Lung (tissue), 12 donors: ENCODE measurements around the gene SLC12A3. TPM values are rescaled to one million over a fixed set of nuclear protein-coding genes. Genes with fewer than 3 reads are reported as not detected.
A peak's percentile ranks its signal among the peaks of the same experiment; 100 is the strongest.

Experiments used
- ATAC-seq: fragments of 200-7000 bp; cut with Tn5 transposase; one replicate; pipeline ENCODE4 v1.9.1; 2020; ENCODE audit warnings: moderate number of reproducible peaks; ENCODE audit not compliant: insufficient read depth, low FRiP score
- DNase-seq, 3 donors: peaks; one replicate each; pipeline ENCODE4 v3.0.0-alpha.2; 2013 to 2017
- H3K27ac ChIP-seq, 2 donors: one replicate each; pipeline ENCODE4 v1.5.1; 2013; ENCODE audit warnings: mild to moderate bottlenecking in 2 of 2, moderate library complexity in 2 of 2, control low read depth in 1 of 2, inconsistent platforms in 1 of 2, low read depth in 1 of 2, low read length in 1 of 2
- H3K27me3 ChIP-seq, 3 donors: one replicate each; pipeline ENCODE4 v1.5.1; 2013; ENCODE audit warnings: low read length in 2 of 3; ENCODE audit not compliant: control insufficient read depth in 3 of 3, insufficient read depth in 3 of 3
- H3K36me3 ChIP-seq, 4 donors: one replicate each; pipeline ENCODE4 v1.5.1; 2013; ENCODE audit warnings: low read length in 4 of 4, mild to moderate bottlenecking in 1 of 4, moderate library complexity in 1 of 4; ENCODE audit not compliant: control insufficient read depth in 4 of 4, insufficient read depth in 4 of 4
- H3K4me1 ChIP-seq, 5 donors: one replicate each; pipeline ENCODE4 v1.5.1; 2013; ENCODE audit warnings: low read length in 5 of 5, mild to moderate bottlenecking in 2 of 5, moderate library complexity in 1 of 5; ENCODE audit not compliant: control insufficient read depth in 5 of 5, insufficient read depth in 5 of 5
- H3K4me3 ChIP-seq: one replicate; pipeline ENCODE4 v1.5.1; 2013; ENCODE audit warnings: mild to moderate bottlenecking, control low read depth, moderate library complexity
- H3K9ac ChIP-seq, 2 donors: one replicate each; pipeline ENCODE4 v1.5.1; 2013; ENCODE audit warnings: low read length in 2 of 2, control low read depth in 1 of 2; ENCODE audit not compliant: insufficient read depth in 1 of 2
- H3K9me3 ChIP-seq, 4 donors: one replicate each; pipeline ENCODE4 v1.5.1; 2013; ENCODE audit warnings: low read length in 3 of 4, mild to moderate bottlenecking in 1 of 4, moderate library complexity in 1 of 4; ENCODE audit not compliant: control insufficient read depth in 4 of 4, insufficient read depth in 3 of 4
- CTCF ChIP-seq: IDR thresholded peaks from 2 replicates; pipeline ENCODE4 v1.5.1; 2012; ENCODE audit warnings: mild to moderate bottlenecking; ENCODE audit errors: control extremely low read depth, extremely low read depth
- WGBS, 2 donors: extraction: QIAGEN DNeasy Blood & Tissue Kit; methylation state at CpG; one replicate each; pipeline ENCODE4 v1.1.7; 2013; 5-methylcytosine and 5-hydroxymethylcytosine counted together
- polyA plus RNA-seq, 2 donors: library from polyadenylated mRNA; stranded (reverse); fragments of 200-250 nt; gene quantifications; one replicate each; pipeline ENCODE4 v1.2.1, GENCODE V29; 2013
- total RNA-seq, 2 donors: library from RNA; depleted of rRNA in 1 of 2; stranded (reverse); fragments of >200 nt in 1 of 2; gene quantifications; one replicate each; pipeline ENCODE4 v1.2.1, GENCODE V29; 2014 to 2021
- donor health status: control.
- donor health status: control.
- donor health status: Bipolar disorder and iron deficiency.
- donor health status: healthy.
- donor health status: DM: yes; HTN: yes; CAD: no.

The SLC12A3 gene
- total and polyA plus RNA-seq, 4 donors = 0.04 to 0.07 TPM; not detected in 2

- H3K27ac ChIP-seq = no peak overlapping the region
- TF ChIP-seq CTCF = no peak
- no peak overlapping the region for H3K9ac ChIP-seq
- H3K9me3 ChIP-seq = no peaks in the 10 kb centered on the region
- 58 to 60% methylated on average over 15 of the region's 15 CpGs for whole genome bisulfite sequencing, 2 donors
- peaks cover 0 to 5% (median under 1%) of the 10 kb centered on the region in 4 donors for H3K36me3 ChIP-seq
- no peak overlapping the region for H3K4me3 ChIP-seq
- peak in 1 of 3 donors; percentile 45 for DNase-seq
- no peaks in the 10 kb centered on the region for H3K4me1 ChIP-seq
- peak; percentile 29 for ATAC-seq
- H3K27me3 ChIP-seq = no peaks in the 10 kb centered on the region
Observed at GRCh38 chr16:56950881-56951771, 86.1 kb downstream of the SLC12A3 start.

DNA sequence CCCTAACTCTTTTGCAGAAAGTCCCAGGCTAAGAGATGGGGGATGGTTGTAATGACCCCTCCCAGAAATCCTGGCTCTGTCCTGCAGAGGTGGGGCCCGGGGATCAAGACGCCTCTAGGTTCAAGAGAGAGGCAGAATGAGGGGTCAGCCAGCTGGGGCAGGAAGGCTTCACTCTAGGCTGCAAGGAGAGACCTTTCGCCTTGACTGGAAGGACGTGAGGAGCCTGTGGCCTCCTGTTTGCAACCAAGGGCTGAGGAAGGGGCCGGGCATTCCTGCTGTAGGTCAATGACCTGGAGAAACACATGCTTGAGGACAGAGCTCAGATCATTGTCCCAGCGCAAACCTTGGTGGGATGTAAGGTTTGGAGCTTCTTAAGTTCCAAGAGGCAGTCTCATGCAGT, 88.0 kb downstream of the SLC12A3 start:
- TF ChIP-seq CTCF = no peak
- H3K9me3 ChIP-seq = no peaks in the 10 kb centered on the region
- peaks cover 0 to 2% (median 0%) of the 10 kb centered on the region in 4 donors for H3K36me3 ChIP-seq
- no peak overlapping the region for H3K9ac ChIP-seq
- H3K4me1 ChIP-seq = no peaks in the 10 kb centered on the region
- H3K4me3 ChIP-seq = no peak overlapping the region
- H3K27ac ChIP-seq = no peak overlapping the region
- no peaks in the 10 kb centered on the region for H3K27me3 ChIP-seq
- WGBS, 2 donors = 90% methylated on average over 6 of the region's 6 CpGs
- DNase-seq = no peak
- no peak for ATAC-seq

DNA sequence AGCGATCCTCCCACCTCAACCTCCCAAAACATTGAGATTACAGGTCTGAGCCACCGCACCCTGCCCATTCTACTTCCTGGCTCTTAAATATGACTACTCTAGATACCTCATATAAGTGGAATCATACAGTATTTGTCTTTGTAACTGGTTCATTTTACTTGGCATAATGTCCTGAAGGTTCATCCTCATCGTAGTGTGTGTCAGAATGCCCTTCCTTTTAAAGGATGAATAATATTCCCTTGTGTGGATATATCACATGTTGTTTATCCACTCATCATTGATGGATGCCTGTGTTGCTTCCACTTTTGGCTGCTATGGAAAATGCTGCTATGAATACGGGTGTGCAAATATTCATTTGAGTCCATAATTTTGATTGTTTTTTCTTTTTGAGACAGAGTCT, 91.1 kb downstream of the SLC12A3 start:
- 89 to 92% methylated on average over 4 of the region's 4 CpGs for WGBS, 2 donors
- no peak overlapping the region for H3K27ac ChIP-seq
- no peaks in the 10 kb centered on the region for H3K27me3 ChIP-seq
- no peak for DNase-seq
- peaks cover 0 to 6% (median 1%) of the 10 kb centered on the region in 5 donors for H3K4me1 ChIP-seq
- no peak for TF ChIP-seq CTCF
- no peak overlapping the region for H3K9ac ChIP-seq
- H3K36me3 ChIP-seq = peaks cover 0 to 2% (median 0%) of the 10 kb centered on the region in 4 donors
- no peak for ATAC-seq
- H3K9me3 ChIP-seq = no peaks in the 10 kb centered on the region
- H3K4me3 ChIP-seq = no peak overlapping the region
